SK-N-MC (cell line): Measurements from ENCODE around the gene CCT7.
A peak's percentile ranks its signal among the peaks of the same experiment; 100 is the strongest.

ENCODE experiments used
- EZH2 ChIP-seq: fragments of 200-600 bp; sonication (generic); IDR thresholded peaks from one replicate; pipeline ENCODE4 v1.6.1; 2017; ENCODE audit warnings: antibody characterized with exemption
- POLR2AphosphoS5 ChIP-seq: IDR thresholded peaks from 2 replicates; pipeline ENCODE4 v1.6.1; 2012; ENCODE audit warnings: mild to moderate bottlenecking, low read depth, low read length, borderline replicate concordance

DNA sequence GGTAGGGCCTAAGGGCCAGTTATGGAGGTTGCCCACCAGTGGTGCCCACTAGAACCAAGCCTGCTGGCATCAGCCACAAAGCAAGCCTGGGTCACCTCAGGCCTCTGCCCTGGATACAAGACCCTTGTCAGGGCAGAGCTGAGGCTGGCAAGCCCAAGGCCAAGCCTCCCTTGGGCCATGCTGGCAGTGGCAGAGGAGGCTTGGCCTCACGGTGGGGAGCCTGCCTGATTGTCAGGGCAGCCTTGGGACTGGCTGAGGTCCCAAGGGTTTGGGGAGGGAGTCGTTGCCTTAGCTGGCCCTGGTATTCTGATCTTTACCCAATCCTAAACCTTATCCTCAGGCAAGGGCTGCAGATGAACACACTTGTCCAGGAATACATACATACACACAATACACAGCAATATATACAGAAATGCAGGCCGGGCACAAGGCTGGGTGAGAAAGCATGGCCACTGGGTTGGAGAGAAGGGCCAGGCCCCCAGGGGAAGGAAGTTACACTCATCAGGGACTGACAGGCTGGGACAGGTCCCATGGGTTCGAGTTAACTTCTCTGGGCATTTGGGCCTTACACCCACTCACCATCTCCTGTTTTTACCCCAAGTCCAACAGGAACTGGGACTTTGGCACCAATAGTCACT lies 21.0 kb downstream of the CCT7 start:
- TF ChIP-seq EZH2: no peak
- 0 out of 2 replicates have a peak, but pooled peaks have one; percentile 23 for TF ChIP-seq POLR2AphosphoS5
